Mucosa of rectum (tissue), 2 donors: ENCODE data around the gene COL7A1.

ENCODE experiments used
- H3K27ac ChIP-seq, 2 donors: one replicate each; pipeline ENCODE4 v1.7.0; 2013; ENCODE audit warnings: inconsistent platforms in 2 of 2, low read depth in 2 of 2, low read length in 2 of 2
- H3K27me3 ChIP-seq, 2 donors: one replicate each; pipeline ENCODE4 v1.7.0; 2013; ENCODE audit warnings: low read length in 2 of 2; ENCODE audit not compliant: control insufficient read depth in 2 of 2, insufficient read depth in 2 of 2
- H3K36me3 ChIP-seq, 2 donors: one replicate each; pipeline ENCODE4 v1.7.0; 2013; ENCODE audit warnings: low read length in 2 of 2; ENCODE audit not compliant: control insufficient read depth in 2 of 2, insufficient read depth in 2 of 2
- H3K4me1 ChIP-seq, 2 donors: one replicate each; pipeline ENCODE4 v1.7.0; 2013; ENCODE audit warnings: low read length in 2 of 2, mild to moderate bottlenecking in 1 of 2; ENCODE audit not compliant: control insufficient read depth in 2 of 2, insufficient read depth in 2 of 2
- H3K4me3 ChIP-seq, 2 donors: one replicate each; pipeline ENCODE4 v1.7.0; 2013; ENCODE audit warnings: low read length in 2 of 2
- H3K9ac ChIP-seq, 2 donors: one replicate each; pipeline ENCODE4 v1.7.0; 2013; ENCODE audit warnings: low read length in 2 of 2, low read depth in 1 of 2, mild to moderate bottlenecking in 1 of 2
- H3K9me3 ChIP-seq, 2 donors: one replicate each; pipeline ENCODE4 v1.7.0; 2013; ENCODE audit warnings: low read length in 2 of 2; ENCODE audit not compliant: control insufficient read depth in 2 of 2
- donor health status: healthy.
- donor health status: Normal muscosa, but diverticular disease.

The COL7A1 gene

GRCh38 chr3:48599509-48600285 lies 4.6 kb upstream of the COL7A1 start:
- Histone ChIP-seq H3K4me1 (peaks cover 11 to 14% of the 10 kb centered on the region in 2 donors), H3K9me3 (no peaks in the 10 kb centered on the region), H3K27me3 (peaks cover 0 to 7% of the 10 kb centered on the region in 2 donors), H3K4me3 (no peak overlapping the region), H3K9ac (no peak overlapping the region), H3K27ac (peak overlapping the region; percentile 46 to 78), H3K36me3 (peaks cover 62 to 65% of the 10 kb centered on the region in 2 donors)

- H3K27me3 ChIP-seq, result peaks cover 0 to 7% of the 10 kb centered on the region in 2 donors
- H3K4me1 ChIP-seq, result peaks cover 11 to 14% of the 10 kb centered on the region in 2 donors
- no peak overlapping the region for H3K4me3 ChIP-seq
- peaks cover 56 to 59% of the 10 kb centered on the region in 2 donors for H3K36me3 ChIP-seq
- no peak overlapping the region for H3K9ac ChIP-seq
- H3K27ac ChIP-seq, result peak overlapping the region; percentile 46 to 78
- H3K9me3 ChIP-seq, result no peaks in the 10 kb centered on the region
Measured at GRCh38 chr3:48599077-48599501, 4.0 kb upstream of the COL7A1 start.

GRCh38 chr3:48598323-48599076 lies 3.4 kb upstream of the COL7A1 start:
- H3K4me1 ChIP-seq, result peaks cover 11 to 14% of the 10 kb centered on the region in 2 donors
- peak overlapping the region; percentile 78 to 79 for H3K27ac ChIP-seq
- H3K9ac ChIP-seq, result peak overlapping the region in 1 of 2 donors; percentile 45
- no peak overlapping the region for H3K4me3 ChIP-seq
- peaks cover 0 to 7% of the 10 kb centered on the region in 2 donors for H3K27me3 ChIP-seq
- H3K36me3 ChIP-seq, result peaks cover 50 to 53% of the 10 kb centered on the region in 2 donors
- H3K9me3 ChIP-seq, result no peaks in the 10 kb centered on the region

GRCh38 chr3:48597408-48597800 lies 2.3 kb upstream of the COL7A1 start:
- Histone ChIP-seq H3K36me3 (peaks cover 40 to 42% of the 10 kb centered on the region in 2 donors), H3K27ac (peak overlapping the region; percentile 78 to 79), H3K27me3 (peaks cover 0 to 7% of the 10 kb centered on the region in 2 donors), H3K4me3 (no peak overlapping the region), H3K9ac (no peak overlapping the region), H3K4me1 (peaks cover 11 to 14% of the 10 kb centered on the region in 2 donors), H3K9me3 (no peaks in the 10 kb centered on the region)

GRCh38 chr3:48596676-48597407 lies 1.7 kb upstream of the COL7A1 start:
- H3K9me3 ChIP-seq, result no peaks in the 10 kb centered on the region
- no peak overlapping the region for H3K9ac ChIP-seq
- no peak overlapping the region for H3K4me3 ChIP-seq
- H3K27ac ChIP-seq, result peak overlapping the region in 1 of 2 donors; percentile 13
- peaks cover 36 to 39% of the 10 kb centered on the region in 2 donors for H3K36me3 ChIP-seq
- peaks cover 11 to 14% of the 10 kb centered on the region in 2 donors for H3K4me1 ChIP-seq
- H3K27me3 ChIP-seq, result peaks cover 0 to 7% of the 10 kb centered on the region in 2 donors

- Histone ChIP-seq H3K9ac (peak overlapping the region in 1 of 2 donors; percentile 1), H3K4me1 (peaks cover 11 to 14% of the 10 kb centered on the region in 2 donors), H3K27ac (peak overlapping the region in 1 of 2 donors; percentile 32), H3K9me3 (no peaks in the 10 kb centered on the region), H3K4me3 (no peak overlapping the region), H3K36me3 (peaks cover 29 to 34% of the 10 kb centered on the region in 2 donors), H3K27me3 (peaks cover 0 to 7% of the 10 kb centered on the region in 2 donors)
Measured at GRCh38 chr3:48596157-48596556, 1.0 kb upstream of the COL7A1 start.

GRCh38 chr3:48595526-48596121 lies 495 bp upstream of the COL7A1 start:
- no peaks in the 10 kb centered on the region for H3K9me3 ChIP-seq
- peaks cover 11 to 14% of the 10 kb centered on the region in 2 donors for H3K4me1 ChIP-seq
- peaks cover 0 to 7% of the 10 kb centered on the region in 2 donors for H3K27me3 ChIP-seq
- peak overlapping the region; percentile 24 to 32 for H3K27ac ChIP-seq
- no peak overlapping the region for H3K4me3 ChIP-seq
- peaks cover 24 to 29% of the 10 kb centered on the region in 2 donors for H3K36me3 ChIP-seq
- H3K9ac ChIP-seq, result no peak overlapping the region

- Histone ChIP-seq H3K9ac (peak overlapping the region; percentile 32 to 59), H3K36me3 (peaks cover 13 to 18% of the 10 kb centered on the region in 2 donors), H3K27ac (no peak overlapping the region), H3K4me3 (peak overlapping the region; percentile 37 to 48), H3K9me3 (no peaks in the 10 kb centered on the region), H3K27me3 (peaks cover 0 to 7% of the 10 kb centered on the region in 2 donors), H3K4me1 (peaks cover 11 to 14% of the 10 kb centered on the region in 2 donors)
Measured at GRCh38 chr3:48594417-48595049, 596 bp downstream of the COL7A1 start.

- H3K36me3 ChIP-seq, result peaks cover 1 to 6% of the 10 kb centered on the region in 2 donors
- H3K4me3 ChIP-seq, result no peak overlapping the region
- H3K9ac ChIP-seq, result no peak overlapping the region
- H3K27me3 ChIP-seq, result peaks cover 0 to 7% of the 10 kb centered on the region in 2 donors
- H3K9me3 ChIP-seq, result no peaks in the 10 kb centered on the region
- H3K27ac ChIP-seq, result no peak overlapping the region
- H3K4me1 ChIP-seq, result peaks cover 7 to 12% of the 10 kb centered on the region in 2 donors
Measured at GRCh38 chr3:48593337-48593736, 1.8 kb downstream of the COL7A1 start.
